ENCODE measurements around the gene NFE2L3.
"Not testable (repeated sequence)": the region's sequence is repeated elsewhere in the genome, so short reads cannot be mapped to it uniquely, and the experiment has no call there.

GRCh38 chr7:26184281-26185101 lies 32.5 kb downstream of the NFE2L3 start:
- TF ChIP-seq RAD21 (IDR thresholded peaks at IDR 0.05); YY1 (IDR thresholded peaks at IDR 0.05); REST (IDR thresholded peaks at IDR 0.05); TAF1 (conservative IDR thresholded peaks at IDR 0.05); FOXA1 (IDR thresholded peaks at IDR 0.05); EGR1 (IDR thresholded peaks at IDR 0.05; ENCODE audit: low read depth in 2 of 2); ZBTB33 (IDR thresholded peaks at IDR 0.05); HNF4A (conservative IDR thresholded peaks at IDR 0.05): not testable (repeated sequence)
- TF ChIP-seq, protein P1, sequence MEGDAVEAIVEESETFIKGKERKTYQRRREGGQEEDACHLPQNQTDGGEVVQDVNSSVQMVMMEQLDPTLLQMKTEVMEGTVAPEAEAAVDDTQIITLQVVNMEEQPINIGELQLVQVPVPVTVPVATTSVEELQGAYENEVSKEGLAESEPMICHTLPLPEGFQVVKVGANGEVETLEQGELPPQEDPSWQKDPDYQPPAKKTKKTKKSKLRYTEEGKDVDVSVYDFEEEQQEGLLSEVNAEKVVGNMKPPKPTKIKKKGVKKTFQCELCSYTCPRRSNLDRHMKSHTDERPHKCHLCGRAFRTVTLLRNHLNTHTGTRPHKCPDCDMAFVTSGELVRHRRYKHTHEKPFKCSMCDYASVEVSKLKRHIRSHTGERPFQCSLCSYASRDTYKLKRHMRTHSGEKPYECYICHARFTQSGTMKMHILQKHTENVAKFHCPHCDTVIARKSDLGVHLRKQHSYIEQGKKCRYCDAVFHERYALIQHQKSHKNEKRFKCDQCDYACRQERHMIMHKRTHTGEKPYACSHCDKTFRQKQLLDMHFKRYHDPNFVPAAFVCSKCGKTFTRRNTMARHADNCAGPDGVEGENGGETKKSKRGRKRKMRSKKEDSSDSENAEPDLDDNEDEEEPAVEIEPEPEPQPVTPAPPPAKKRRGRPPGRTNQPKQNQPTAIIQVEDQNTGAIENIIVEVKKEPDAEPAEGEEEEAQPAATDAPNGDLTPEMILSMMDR (IDR thresholded peaks at IDR 0.05; ENCODE audit: low read depth, low read length, missing input control), result not testable (repeated sequence)
- TF ChIP-seq, protein P2, sequence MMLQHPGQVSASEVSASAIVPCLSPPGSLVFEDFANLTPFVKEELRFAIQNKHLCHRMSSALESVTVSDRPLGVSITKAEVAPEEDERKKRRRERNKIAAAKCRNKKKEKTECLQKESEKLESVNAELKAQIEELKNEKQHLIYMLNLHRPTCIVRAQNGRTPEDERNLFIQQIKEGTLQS (IDR thresholded peaks at IDR 0.05), result not testable (repeated sequence)
- TF ChIP-seq, protein P3, sequence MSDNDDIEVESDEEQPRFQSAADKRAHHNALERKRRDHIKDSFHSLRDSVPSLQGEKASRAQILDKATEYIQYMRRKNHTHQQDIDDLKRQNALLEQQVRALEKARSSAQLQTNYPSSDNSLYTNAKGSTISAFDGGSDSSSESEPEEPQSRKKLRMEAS (IDR thresholded peaks at IDR 0.05), result not testable (repeated sequence)
